GM19035 (cell line): Measurements from ENCODE around the gene NT5M.

Experiments used
- ATAC-seq: cut with Tn5 transposase; IDR thresholded peaks from one replicate; pipeline ENCODE4 v1.9.1; 2021; ENCODE audit not compliant: unreplicated experiment

The NT5M gene

GRCh38 chr17:17342242-17342945 is 39.2 kb downstream of the NT5M start:
- no peak for ATAC-seq

GRCh38 chr17:17343160-17343735 is 40.1 kb downstream of the NT5M start:
- ATAC-seq, result no peak

- no peak for ATAC-seq
Measured at GRCh38 chr17:17343896-17344506, 40.8 kb downstream of the NT5M start.

GRCh38 chr17:17344507-17345293 is 41.5 kb downstream of the NT5M start:
- no peak for ATAC-seq

- ATAC-seq, result no peak
Measured at GRCh38 chr17:17345294-17345597, 42.1 kb downstream of the NT5M start.

GRCh38 chr17:17345686-17346427 is 42.7 kb downstream of the NT5M start:
- ATAC-seq, result no peak

GRCh38 chr17:17346428-17347233 is 43.5 kb downstream of the NT5M start:
- ATAC-seq, result no peak

- ATAC-seq, result no peak
Measured at GRCh38 chr17:17347234-17347955, 44.2 kb downstream of the NT5M start.

- no peak for ATAC-seq
Measured at GRCh38 chr17:17347956-17348871, 45.0 kb downstream of the NT5M start.

- no peak for ATAC-seq
Measured at GRCh38 chr17:17348872-17349723, 45.9 kb downstream of the NT5M start.

GRCh38 chr17:17349724-17350106 is 46.5 kb downstream of the NT5M start:
- no peak for ATAC-seq

GRCh38 chr17:17350491-17351355 is 47.5 kb downstream of the NT5M start:
- ATAC-seq, result no peak

GRCh38 chr17:17351356-17351891 is 48.3 kb downstream of the NT5M start:
- ATAC-seq, result no peak

GRCh38 chr17:17351901-17352781 is 49.0 kb downstream of the NT5M start:
- ATAC-seq, result no peak

GRCh38 chr17:17352836-17353624 is 49.9 kb downstream of the NT5M start:
- no peak for ATAC-seq
